ENCODE measurements around the gene NCAM1. TPM values are rescaled to one million over a fixed set of nuclear protein-coding genes. Genes with fewer than 3 reads are reported as not detected.

NCAM1 gene
- total and polyA plus RNA-seq, 7 donors: 0.46 to 124 (median 64.2) TPM

DNA sequence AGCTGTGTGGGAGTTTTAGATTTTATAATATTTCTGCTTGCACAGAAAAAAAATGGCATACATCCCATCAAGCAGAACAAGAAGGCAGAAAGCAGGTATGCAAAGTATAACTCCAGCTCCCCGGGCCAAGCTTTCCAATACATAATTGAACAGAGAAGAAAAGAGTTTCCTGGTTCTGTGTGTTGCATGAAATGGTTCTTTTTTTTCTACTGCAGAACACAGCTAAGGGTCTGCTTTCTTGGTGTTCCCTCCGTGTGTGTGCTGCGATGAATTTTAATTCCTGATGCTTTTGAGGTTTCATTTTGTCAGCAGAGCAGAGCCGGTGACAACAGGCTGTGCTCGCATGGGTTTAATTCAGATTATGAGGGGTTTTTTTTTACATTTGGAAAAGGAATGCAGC, 282.5 kb downstream of the NCAM1 start:
- H3K36me3 ChIP-seq: no peaks in the 10 kb centered on the region
- intact Hi-C loops (cut with DNase I): no loop called here
- WGBS, 2 donors: 84 to 87% methylated on average over 5 of the region's 5 CpGs
- no peak for DNase-seq
- H3K4me1 ChIP-seq: peaks cover 0 to 37% (median 26%) of the 10 kb centered on the region in 4 donors
- H3K4me3 ChIP-seq: no peak overlapping the region
- no peaks in the 10 kb centered on the region for H3K27me3 ChIP-seq
- TF ChIP-seq POLR2AphosphoS5 (IDR thresholded peaks at IDR 0.05) (no peak), POLR2A (IDR thresholded peaks at IDR 0.05) (no peak)
- H3K27ac ChIP-seq: peak overlapping the region in 3 of 4 donors; percentile 57 to 81 (median 78)
- no peaks in the 10 kb centered on the region for H3K9me3 ChIP-seq

GRCh38 chr11:113245216-113245615, 284.0 kb downstream of the NCAM1 start:
- WGBS, 2 donors: 69 to 82% methylated on average over 7 of the region's 7 CpGs
- intact Hi-C loops (cut with DNase I): no loop called here

DNA sequence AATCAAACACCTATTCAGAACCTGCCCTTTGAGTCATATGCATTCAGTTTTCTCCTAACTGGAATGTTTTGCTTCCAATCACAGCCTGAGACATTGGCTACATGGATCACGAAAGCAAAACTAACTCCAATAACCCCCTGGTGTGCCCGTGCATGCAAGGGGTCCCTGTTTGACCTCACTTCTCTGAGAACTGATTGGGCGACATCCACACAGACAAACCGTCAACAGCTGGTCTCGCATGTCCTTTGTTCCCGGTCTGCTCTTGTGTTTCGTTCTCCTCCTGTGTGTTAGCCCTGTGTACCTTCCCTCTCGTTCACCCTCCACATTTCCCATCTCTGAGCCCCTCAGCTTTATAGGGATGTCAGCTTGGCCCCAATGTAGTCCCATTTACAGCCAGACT, 286.0 kb downstream of the NCAM1 start:
- WGBS, 2 donors: 60 to 69% methylated on average over 8 of the region's 8 CpGs
- no peak for DNase-seq
- Histone ChIP-seq H3K9me3 (no peaks in the 10 kb centered on the region), H3K4me3 (no peak overlapping the region), H3K36me3 (no peaks in the 10 kb centered on the region), H3K27me3 (no peaks in the 10 kb centered on the region), H3K27ac (peak overlapping the region in 3 of 4 donors; percentile 37 to 62 (median 51)), H3K4me1 (peaks cover 0 to 36% (median 16%) of the 10 kb centered on the region in 4 donors)
- intact Hi-C loops (cut with DNase I): no loop called here
- TF ChIP-seq EP300 (IDR thresholded peaks at IDR 0.05): no peak
- TF ChIP-seq POLR2A (IDR thresholded peaks at IDR 0.05): no peak
- no peak for TF ChIP-seq POLR2AphosphoS5 (IDR thresholded peaks at IDR 0.05)
- TF ChIP-seq, protein P1, sequence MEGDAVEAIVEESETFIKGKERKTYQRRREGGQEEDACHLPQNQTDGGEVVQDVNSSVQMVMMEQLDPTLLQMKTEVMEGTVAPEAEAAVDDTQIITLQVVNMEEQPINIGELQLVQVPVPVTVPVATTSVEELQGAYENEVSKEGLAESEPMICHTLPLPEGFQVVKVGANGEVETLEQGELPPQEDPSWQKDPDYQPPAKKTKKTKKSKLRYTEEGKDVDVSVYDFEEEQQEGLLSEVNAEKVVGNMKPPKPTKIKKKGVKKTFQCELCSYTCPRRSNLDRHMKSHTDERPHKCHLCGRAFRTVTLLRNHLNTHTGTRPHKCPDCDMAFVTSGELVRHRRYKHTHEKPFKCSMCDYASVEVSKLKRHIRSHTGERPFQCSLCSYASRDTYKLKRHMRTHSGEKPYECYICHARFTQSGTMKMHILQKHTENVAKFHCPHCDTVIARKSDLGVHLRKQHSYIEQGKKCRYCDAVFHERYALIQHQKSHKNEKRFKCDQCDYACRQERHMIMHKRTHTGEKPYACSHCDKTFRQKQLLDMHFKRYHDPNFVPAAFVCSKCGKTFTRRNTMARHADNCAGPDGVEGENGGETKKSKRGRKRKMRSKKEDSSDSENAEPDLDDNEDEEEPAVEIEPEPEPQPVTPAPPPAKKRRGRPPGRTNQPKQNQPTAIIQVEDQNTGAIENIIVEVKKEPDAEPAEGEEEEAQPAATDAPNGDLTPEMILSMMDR (IDR thresholded peaks at IDR 0.05): no peak

More at GRCh38 chr11:113245216-113245615, 284.0 kb downstream of the NCAM1 start:
- Histone ChIP-seq H3K4me1 (peaks cover 0 to 39% (median 27%) of the 10 kb centered on the region in 4 donors), H3K27ac (no peak overlapping the region), H3K36me3 (no peaks in the 10 kb centered on the region), H3K27me3 (no peaks in the 10 kb centered on the region), H3K4me3 (no peak overlapping the region), H3K9me3 (no peaks in the 10 kb centered on the region)
- DNase-seq: no peak
- no peak for TF ChIP-seq POLR2A (IDR thresholded peaks at IDR 0.05)
- TF ChIP-seq, protein P1 (IDR thresholded peaks at IDR 0.05): no peak
- TF ChIP-seq EP300 (IDR thresholded peaks at IDR 0.05): no peak
- TF ChIP-seq POLR2AphosphoS5 (IDR thresholded peaks at IDR 0.05): no peak

GRCh38 chr11:113247966-113248365, 286.7 kb downstream of the NCAM1 start:
- Histone ChIP-seq H3K9me3 (no peaks in the 10 kb centered on the region), H3K4me3 (no peak overlapping the region), H3K4me1 (peaks cover 0 to 31% (median 14%) of the 10 kb centered on the region in 4 donors), H3K27me3 (no peaks in the 10 kb centered on the region), H3K36me3 (no peaks in the 10 kb centered on the region), H3K27ac (peak overlapping the region in 3 of 4 donors; percentile 37 to 62 (median 51))
- DNase-seq: no peak
- TF ChIP-seq, protein P1 (IDR thresholded peaks at IDR 0.05): no peak
- TF ChIP-seq POLR2A (IDR thresholded peaks at IDR 0.05): no peak
- TF ChIP-seq POLR2AphosphoS5 (IDR thresholded peaks at IDR 0.05): no peak
- TF ChIP-seq EP300 (IDR thresholded peaks at IDR 0.05): no peak
- intact Hi-C loops (cut with DNase I): no loop called here
- WGBS, 2 donors: 74 to 75% methylated on average over 6 of the region's 6 CpGs

GRCh38 chr11:113248702-113249490, 287.7 kb downstream of the NCAM1 start:
- H3K36me3 ChIP-seq: no peaks in the 10 kb centered on the region
- DNase-seq: no peak
- H3K27ac ChIP-seq: peak overlapping the region in 2 of 4 donors; percentile 10 to 51
- TF ChIP-seq POLR2A (IDR thresholded peaks at IDR 0.05) (no peak), POLR2AphosphoS5 (IDR thresholded peaks at IDR 0.05) (no peak), EP300 (IDR thresholded peaks at IDR 0.05) (no peak)
- TF ChIP-seq, protein P1 (IDR thresholded peaks at IDR 0.05): no peak
- H3K4me1 ChIP-seq: peaks cover 0 to 23% (median 8%) of the 10 kb centered on the region in 4 donors
- H3K9me3 ChIP-seq: no peaks in the 10 kb centered on the region
- WGBS, 2 donors: 79 to 82% methylated on average over 11 of the region's 11 CpGs
- intact Hi-C loops (cut with DNase I): no loop called here
- H3K27me3 ChIP-seq: no peaks in the 10 kb centered on the region
- no peak overlapping the region for H3K4me3 ChIP-seq

Data from sigmoid colon (tissue), 7 donors.